Measurements from ENCODE around the gene HOXC6. TPM values are rescaled to one million over a fixed set of nuclear protein-coding genes. Genes with fewer than 3 reads are reported as not detected.

Gene HOXC6
- total and polyA plus RNA-seq, 2 of the 8 experiments (the other 6 are each of a cell fraction or from before 2014, with no cell fraction given): not detected

GRCh38 chr12:54000116-54001114, 27.8 kb upstream of the HOXC6 start, which contains the start of gene HOXC9 (continued):
- TF ChIP-seq SUZ12 (IDR thresholded peaks at IDR 0.05; ENCODE audit: low read length): peak; percentile 100

Data from H1 (cell line).